ENCODE results near the gene MED29. TPM values are rescaled to one million over a fixed set of nuclear protein-coding genes. Genes with fewer than 3 reads are reported as not detected.

MED29 gene
- total and polyA plus RNA-seq, 2 of the 13 experiments (the other 11 are each of a cell fraction or from before 2014, with no cell fraction given) = 14.0 to 19.7 TPM

DNA sequence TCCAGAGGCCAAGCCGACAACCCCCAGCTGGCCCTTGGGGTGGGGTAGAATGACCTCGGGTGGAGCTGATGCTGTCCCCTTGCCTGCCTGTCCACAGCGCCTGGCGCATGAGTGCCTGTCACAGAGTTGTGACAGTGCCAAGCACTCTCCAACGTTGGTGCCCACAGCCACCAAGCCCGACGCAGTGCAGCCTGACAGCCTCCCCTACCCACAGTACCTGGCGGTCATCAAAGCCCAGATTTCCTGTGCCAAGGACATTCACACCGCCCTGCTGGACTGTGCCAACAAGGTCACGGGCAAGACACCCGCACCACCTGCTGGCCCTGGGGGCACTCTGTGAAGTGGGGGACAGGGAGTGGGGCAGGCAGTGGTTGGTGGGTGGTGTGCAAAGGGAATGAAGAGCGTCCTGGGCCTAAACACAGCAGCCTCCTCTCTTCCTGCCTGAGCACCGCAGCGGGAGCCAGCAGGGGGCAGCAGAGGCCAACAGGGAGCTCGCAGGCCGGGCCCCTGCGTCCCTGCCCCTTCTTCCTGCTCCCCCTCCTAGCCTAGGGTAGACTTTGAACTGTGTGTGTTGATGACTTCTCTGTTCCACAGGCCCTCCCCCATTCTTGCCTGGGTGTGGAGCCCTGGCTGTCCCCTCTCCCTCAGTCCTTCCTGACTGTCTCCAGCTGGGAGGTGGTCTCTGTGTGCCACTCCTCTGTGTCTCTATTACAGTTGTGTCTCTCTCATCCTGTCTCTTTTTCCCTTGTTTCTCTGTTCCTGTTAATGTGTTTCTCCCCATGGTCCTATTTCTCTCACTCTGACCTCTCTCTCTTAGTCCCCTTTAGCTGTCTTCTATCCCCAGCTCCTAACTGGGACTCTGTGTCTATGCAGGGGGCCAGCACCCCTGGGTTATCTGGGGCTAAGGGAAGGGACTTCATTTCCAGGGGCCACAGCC is 6.5 kb downstream of the MED29 start (continued):
- TF ChIP-seq HNRNPL (IDR thresholded peaks at IDR 0.05; ENCODE audit: low read depth, low read length) (peak; percentile 85), CBFB (CRISPR knock-in tag; IDR thresholded peaks at IDR 0.05) (peak; percentile 71; the same call in 1 of the 2 replicates), FOXP4 (CRISPR knock-in tag; IDR thresholded peaks at IDR 0.05) (peak; percentile 89), ZNF891 (CRISPR knock-in tag; IDR thresholded peaks at IDR 0.05) (no peak), HMG20A (CRISPR knock-in tag; IDR thresholded peaks at IDR 0.05; ENCODE audit: borderline replicate concordance) (no peak; the same call in 1 of the 2 replicates), CENPX (CRISPR knock-in tag; IDR thresholded peaks at IDR 0.05) (no peak), SYNCRIP (IDR thresholded peaks at IDR 0.05; ENCODE audit: insufficient read depth, low read depth, low read length) (no peak), MYPOP (CRISPR knock-in tag; IDR thresholded peaks at IDR 0.05) (peak; percentile 73; the same call in 1 of the 2 replicates), MBD4 (IDR thresholded peaks at IDR 0.05; ENCODE audit: borderline replicate concordance, low read length) (no peak), REL (CRISPR knock-in tag; conservative IDR thresholded peaks at IDR 0.05) (no peak), GZF1 (CRISPR knock-in tag; IDR thresholded peaks at IDR 0.05) (no peak), ZMYM3 (CRISPR knock-in tag; IDR thresholded peaks at IDR 0.05) (peak; percentile 90), PAWR (CRISPR knock-in tag; IDR thresholded peaks at IDR 0.05; ENCODE audit: borderline replicate concordance) (no peak), NFATC3 (CRISPR knock-in tag; IDR thresholded peaks at IDR 0.05) (no peak), NFE2 (CRISPR knock-in tag; IDR thresholded peaks at IDR 0.05) (no peak), ZNF644 (CRISPR knock-in tag; IDR thresholded peaks at IDR 0.05; ENCODE audit: low read depth) (0 out of 2 replicates have a peak, but pooled peaks have one; percentile 28), DNMT1 (CRISPR knock-in tag; IDR thresholded peaks at IDR 0.05) (peak; percentile 79; the same call in 1 of the 2 replicates), ZNF547 (CRISPR knock-in tag; IDR thresholded peaks at IDR 0.05) (peak; percentile 69; the same call in 1 of the 2 replicates), AHR (CRISPR knock-in tag; IDR thresholded peaks at IDR 0.05) (peak; percentile 77; the same call in 1 of the 2 replicates), MED1 (CRISPR knock-in tag; IDR thresholded peaks at IDR 0.05) (peak; percentile 93), ZNF614 (CRISPR knock-in tag; IDR thresholded peaks at IDR 0.05; ENCODE audit: borderline replicate concordance) (0 out of 2 replicates have a peak, but pooled peaks have one; percentile 44), NFE2L2 (IDR thresholded peaks at IDR 0.05; ENCODE audit: low read length) (no peak)
- TF ChIP-seq, protein P1, sequence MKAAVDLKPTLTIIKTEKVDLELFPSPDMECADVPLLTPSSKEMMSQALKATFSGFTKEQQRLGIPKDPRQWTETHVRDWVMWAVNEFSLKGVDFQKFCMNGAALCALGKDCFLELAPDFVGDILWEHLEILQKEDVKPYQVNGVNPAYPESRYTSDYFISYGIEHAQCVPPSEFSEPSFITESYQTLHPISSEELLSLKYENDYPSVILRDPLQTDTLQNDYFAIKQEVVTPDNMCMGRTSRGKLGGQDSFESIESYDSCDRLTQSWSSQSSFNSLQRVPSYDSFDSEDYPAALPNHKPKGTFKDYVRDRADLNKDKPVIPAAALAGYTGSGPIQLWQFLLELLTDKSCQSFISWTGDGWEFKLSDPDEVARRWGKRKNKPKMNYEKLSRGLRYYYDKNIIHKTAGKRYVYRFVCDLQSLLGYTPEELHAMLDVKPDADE (CRISPR knock-in tag; IDR thresholded peaks at IDR 0.05) = no peak
- TF ChIP-seq, protein P2, sequence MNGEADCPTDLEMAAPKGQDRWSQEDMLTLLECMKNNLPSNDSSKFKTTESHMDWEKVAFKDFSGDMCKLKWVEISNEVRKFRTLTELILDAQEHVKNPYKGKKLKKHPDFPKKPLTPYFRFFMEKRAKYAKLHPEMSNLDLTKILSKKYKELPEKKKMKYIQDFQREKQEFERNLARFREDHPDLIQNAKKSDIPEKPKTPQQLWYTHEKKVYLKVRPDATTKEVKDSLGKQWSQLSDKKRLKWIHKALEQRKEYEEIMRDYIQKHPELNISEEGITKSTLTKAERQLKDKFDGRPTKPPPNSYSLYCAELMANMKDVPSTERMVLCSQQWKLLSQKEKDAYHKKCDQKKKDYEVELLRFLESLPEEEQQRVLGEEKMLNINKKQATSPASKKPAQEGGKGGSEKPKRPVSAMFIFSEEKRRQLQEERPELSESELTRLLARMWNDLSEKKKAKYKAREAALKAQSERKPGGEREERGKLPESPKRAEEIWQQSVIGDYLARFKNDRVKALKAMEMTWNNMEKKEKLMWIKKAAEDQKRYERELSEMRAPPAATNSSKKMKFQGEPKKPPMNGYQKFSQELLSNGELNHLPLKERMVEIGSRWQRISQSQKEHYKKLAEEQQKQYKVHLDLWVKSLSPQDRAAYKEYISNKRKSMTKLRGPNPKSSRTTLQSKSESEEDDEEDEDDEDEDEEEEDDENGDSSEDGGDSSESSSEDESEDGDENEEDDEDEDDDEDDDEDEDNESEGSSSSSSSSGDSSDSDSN (CRISPR knock-in tag; IDR thresholded peaks at IDR 0.05) = peak; percentile 65

Data from HepG2 (cell line).